Large intestine (tissue), 3 donors: ENCODE measurements around the gene SLC30A1. TPM values are rescaled to one million over a fixed set of nuclear protein-coding genes. Genes with fewer than 3 reads are reported as not detected.

Experiments
- DNase-seq, 2 donors: peaks; one replicate each; pipeline versions ENCODE4 v3.0.0 to v3.0.0-alpha.2; 2013
- H3K27ac ChIP-seq: one replicate; pipeline ENCODE4 v1.5.1; 2013; ENCODE audit warnings: low read length
- H3K27me3 ChIP-seq: 2 replicates; pipeline ENCODE4 v1.6.1; 2013; ENCODE audit warnings: low read length; ENCODE audit not compliant: control insufficient read depth, insufficient read depth
- H3K36me3 ChIP-seq: 2 replicates; pipeline ENCODE4 v1.6.1; 2013; ENCODE audit warnings: low read length; ENCODE audit not compliant: control insufficient read depth, insufficient read depth
- H3K4me1 ChIP-seq: one replicate; pipeline ENCODE4 v1.6.1; 2013; ENCODE audit warnings: low read length; ENCODE audit not compliant: control insufficient read depth, insufficient read depth
- H3K4me3 ChIP-seq: one replicate; pipeline ENCODE4 v1.5.1; 2013; ENCODE audit warnings: low read length
- H3K9me3 ChIP-seq: one replicate; pipeline ENCODE4 v1.6.1; 2013; ENCODE audit warnings: mild to moderate bottlenecking, low read depth, low read length, moderate library complexity; ENCODE audit not compliant: control insufficient read depth
- WGBS: methylation state at CpG from one replicate; pipeline ENCODE4 v1.1.5; 2013; ENCODE audit warnings: low lambda C conversion rate; ENCODE audit not compliant: insufficient coverage; 5-methylcytosine and 5-hydroxymethylcytosine counted together
- polyA plus RNA-seq: library from polyadenylated mRNA; unstranded; fragments of 120-200 nt; gene quantifications from one replicate; pipeline ENCODE4 v1.2.1, GENCODE V29; 2013

Gene SLC30A1
- polyA plus RNA-seq, 1 donor, result 94.5 TPM

GRCh38 chr1:211586538-211586937 is 7.6 kb upstream of the SLC30A1 start:
- no CpG with 5 or more reads among the region's 4 CpGs for WGBS
- no peak overlapping the region for H3K27ac ChIP-seq

GRCh38 chr1:211583011-211583992 is 4.3 kb upstream of the SLC30A1 start:
- Histone ChIP-seq H3K9me3 (no peaks in the 10 kb centered on the region), H3K36me3 (no peaks in the 10 kb centered on the region), H3K27me3 (no peaks in the 10 kb centered on the region), H3K4me1 (peaks cover 27% of the 10 kb centered on the region), H3K4me3 (no peak overlapping the region), H3K27ac (no peak overlapping the region)
- peak in 1 of 2 donors; percentile 57 for DNase-seq
- 67% methylated on average over 1 of the region's 11 CpGs for WGBS

More at GRCh38 chr1:211586538-211586937, 7.6 kb upstream of the SLC30A1 start:
- DNase-seq, result no peak
- peaks cover 12% of the 10 kb centered on the region for H3K4me1 ChIP-seq
- H3K36me3 ChIP-seq, result no peaks in the 10 kb centered on the region
- H3K4me3 ChIP-seq, result no peak overlapping the region
- H3K9me3 ChIP-seq, result no peaks in the 10 kb centered on the region
- no peaks in the 10 kb centered on the region for H3K27me3 ChIP-seq

- peaks cover 27% of the 10 kb centered on the region for H3K4me1 ChIP-seq
- 83% methylated on average over 1 of the region's 3 CpGs for WGBS
- peaks cover 5% of the 10 kb centered on the region for H3K9me3 ChIP-seq
- H3K27me3 ChIP-seq, result no peaks in the 10 kb centered on the region
- no peak overlapping the region for H3K4me3 ChIP-seq
- DNase-seq, result no peak
- no peaks in the 10 kb centered on the region for H3K36me3 ChIP-seq
- H3K27ac ChIP-seq, result no peak overlapping the region
These were observed 2.6 kb upstream of the SLC30A1 start for GRCh38 chr1:211581526-211581925.

GRCh38 chr1:211580303-211580687 is 1.3 kb upstream of the SLC30A1 start:
- Histone ChIP-seq H3K4me1 (peaks cover 30% of the 10 kb centered on the region), H3K27me3 (no peaks in the 10 kb centered on the region), H3K27ac (peak overlapping the region; percentile 90), H3K9me3 (peaks cover 5% of the 10 kb centered on the region), H3K36me3 (peaks cover 8% of the 10 kb centered on the region), H3K4me3 (peak overlapping the region; percentile 41)
- no peak for DNase-seq
- no CpG with 5 or more reads among the region's 1 CpG for WGBS

GRCh38 chr1:211579440-211580302 is 710 bp upstream of the SLC30A1 start:
- peak; percentile 91 to 97 for DNase-seq
- Histone ChIP-seq H3K4me1 (peaks cover 32% of the 10 kb centered on the region), H3K4me3 (peak overlapping the region; percentile 41), H3K36me3 (peaks cover 11% of the 10 kb centered on the region), H3K27me3 (no peaks in the 10 kb centered on the region), H3K9me3 (peaks cover 5% of the 10 kb centered on the region), H3K27ac (peak overlapping the region; percentile 90)
- WGBS, result 10% methylated on average over 2 of the region's 46 CpGs

GRCh38 chr1:211577819-211578639 is 932 bp downstream of the SLC30A1 start:
- Histone ChIP-seq H3K4me1 (peaks cover 34% of the 10 kb centered on the region), H3K36me3 (peaks cover 12% of the 10 kb centered on the region), H3K27me3 (no peaks in the 10 kb centered on the region), H3K9me3 (peaks cover 5% of the 10 kb centered on the region), H3K27ac (peak overlapping the region; percentile 89), H3K4me3 (peak overlapping the region; percentile 94)
- WGBS, result no CpG with 5 or more reads among the region's 75 CpGs
- DNase-seq, result peak; percentile 72 to 84

GRCh38 chr1:211577277-211577818 is 1.6 kb downstream of the SLC30A1 start:
- Histone ChIP-seq H3K36me3 (peaks cover 12% of the 10 kb centered on the region), H3K4me1 (peaks cover 32% of the 10 kb centered on the region), H3K27ac (peak overlapping the region; percentile 89), H3K4me3 (peak overlapping the region; percentile 94), H3K9me3 (peaks cover 5% of the 10 kb centered on the region), H3K27me3 (no peaks in the 10 kb centered on the region)
- no peak for DNase-seq
- WGBS, result no CpG with 5 or more reads among the region's 13 CpGs

GRCh38 chr1:211576717-211577116 is 2.2 kb downstream of the SLC30A1 start:
- no peak for DNase-seq
- Histone ChIP-seq H3K4me1 (peaks cover 29% of the 10 kb centered on the region), H3K4me3 (peak overlapping the region; percentile 94), H3K36me3 (peaks cover 13% of the 10 kb centered on the region), H3K27me3 (no peaks in the 10 kb centered on the region), H3K9me3 (peaks cover 5% of the 10 kb centered on the region), H3K27ac (peak overlapping the region; percentile 89)
- WGBS, result no CpG with 5 or more reads among the region's 2 CpGs

- Histone ChIP-seq H3K27ac (peak overlapping the region; percentile 89), H3K27me3 (no peaks in the 10 kb centered on the region), H3K4me3 (peak overlapping the region; percentile 94), H3K9me3 (peaks cover 5% of the 10 kb centered on the region), H3K36me3 (peaks cover 19% of the 10 kb centered on the region), H3K4me1 (peaks cover 13% of the 10 kb centered on the region)
- peak; percentile 51 to 74 for DNase-seq
These were observed 4.3 kb downstream of the SLC30A1 start for GRCh38 chr1:211574705-211575104.
